ENCODE data around the gene ATG7. TPM values are rescaled to one million over a fixed set of nuclear protein-coding genes. Genes with fewer than 3 reads are reported as not detected.

ATG7 gene
- polyA plus RNA-seq, 1 donor (not counting 4 experiments of a cell fraction or from before 2014, with no cell fraction given) = 27.9 TPM

GRCh38 chr3:11367143-11367693 lies 95.0 kb downstream of the ATG7 start:
- FAIRE-seq = no peak
- no peak for DNase-seq (ENCODE audit: low read depth, low spot score)
- Histone ChIP-seq H3K9me3 (ENCODE audit: control insufficient read depth, low read depth, low read length) (no peaks in the 10 kb centered on the region), H3K4me3 (ENCODE audit: control insufficient read depth in 2 of 3, extremely low read depth in 1 of 3, insufficient read depth in 2 of 3, low read depth in 1 of 3, low read length in 3 of 3) (no peak overlapping the region), H3K27me3 (ENCODE audit: control insufficient read depth, extremely low read depth, insufficient read depth, low read length) (no peaks in the 10 kb centered on the region), H3K9ac (ENCODE audit: control insufficient read depth, extremely low read depth, insufficient read depth, low read length) (no peak overlapping the region), H3K27ac (ENCODE audit: control insufficient read depth, insufficient read depth, low read length) (no peak overlapping the region), H3K79me2 (ENCODE audit: control insufficient read depth, insufficient read depth, low read length) (no peaks in the 10 kb centered on the region), H3K9me1 (ENCODE audit: control insufficient read depth, extremely low read depth, insufficient read depth, low read length) (no peaks in the 10 kb centered on the region), H2AFZ (ENCODE audit: control insufficient read depth, low read length) (no peak overlapping the region), H3K4me2 (ENCODE audit: control insufficient read depth, extremely low read depth, insufficient read depth, low read depth, low read length) (no peak overlapping the region), H4K20me1 (ENCODE audit: control insufficient read depth, extremely low read depth, insufficient read depth, low read length) (no peaks in the 10 kb centered on the region), H3K4me1 (ENCODE audit: control insufficient read depth, extremely low read depth, insufficient read depth, low read length) (no peaks in the 10 kb centered on the region), H3K36me3 (ENCODE audit: control insufficient read depth in 2 of 2, extremely low read depth in 1 of 2, insufficient read depth in 2 of 2, low read length in 2 of 2) (peaks cover 11 to 15% of the 10 kb centered on the region in 2 experiments)
- dilution Hi-C loops (cut with MboI; ENCODE audit: extremely low pct_ligation_motif_present, low sequenced_read_pairs) = no loop called here
- TF ChIP-seq EZH2 (IDR thresholded peaks at IDR 0.05; ENCODE audit: low read length) = no peak
- TF ChIP-seq, protein P1, sequence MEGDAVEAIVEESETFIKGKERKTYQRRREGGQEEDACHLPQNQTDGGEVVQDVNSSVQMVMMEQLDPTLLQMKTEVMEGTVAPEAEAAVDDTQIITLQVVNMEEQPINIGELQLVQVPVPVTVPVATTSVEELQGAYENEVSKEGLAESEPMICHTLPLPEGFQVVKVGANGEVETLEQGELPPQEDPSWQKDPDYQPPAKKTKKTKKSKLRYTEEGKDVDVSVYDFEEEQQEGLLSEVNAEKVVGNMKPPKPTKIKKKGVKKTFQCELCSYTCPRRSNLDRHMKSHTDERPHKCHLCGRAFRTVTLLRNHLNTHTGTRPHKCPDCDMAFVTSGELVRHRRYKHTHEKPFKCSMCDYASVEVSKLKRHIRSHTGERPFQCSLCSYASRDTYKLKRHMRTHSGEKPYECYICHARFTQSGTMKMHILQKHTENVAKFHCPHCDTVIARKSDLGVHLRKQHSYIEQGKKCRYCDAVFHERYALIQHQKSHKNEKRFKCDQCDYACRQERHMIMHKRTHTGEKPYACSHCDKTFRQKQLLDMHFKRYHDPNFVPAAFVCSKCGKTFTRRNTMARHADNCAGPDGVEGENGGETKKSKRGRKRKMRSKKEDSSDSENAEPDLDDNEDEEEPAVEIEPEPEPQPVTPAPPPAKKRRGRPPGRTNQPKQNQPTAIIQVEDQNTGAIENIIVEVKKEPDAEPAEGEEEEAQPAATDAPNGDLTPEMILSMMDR (optimal IDR thresholded peaks at IDR 0.05 in 1 of 3, IDR thresholded peaks at IDR 0.05 in 1 of 3, conservative IDR thresholded peaks at IDR 0.05 in 1 of 3; ENCODE audit: extremely low read depth in 1 of 3, insufficient read depth in 2 of 3, low read length in 3 of 3) = no peak

DNA sequence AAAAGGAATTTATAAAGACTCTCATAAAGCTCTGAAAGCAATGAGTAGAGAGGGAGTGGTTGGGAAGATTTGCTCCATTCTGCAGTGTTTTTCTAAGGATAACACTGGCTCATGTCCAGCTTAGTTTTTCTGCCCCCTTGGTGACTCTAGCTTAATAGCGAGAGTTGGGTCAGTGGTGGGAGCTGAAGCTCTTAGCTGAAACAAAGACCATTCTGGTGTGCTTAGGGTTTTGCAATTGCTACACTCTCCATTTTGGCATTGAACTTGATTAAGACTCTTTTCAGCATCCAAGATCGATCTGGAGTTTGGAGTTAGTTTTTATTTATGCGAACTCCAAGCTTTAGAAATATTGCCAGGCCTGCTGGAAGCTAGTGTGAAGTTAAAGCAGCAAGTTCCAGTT lies 98.0 kb downstream of the ATG7 start:
- dilution Hi-C loops (cut with MboI; ENCODE audit: extremely low pct_ligation_motif_present, low sequenced_read_pairs) = no loop called here
- Histone ChIP-seq H4K20me1 (ENCODE audit: control insufficient read depth, extremely low read depth, insufficient read depth, low read length) (no peaks in the 10 kb centered on the region), H3K4me2 (ENCODE audit: control insufficient read depth, extremely low read depth, insufficient read depth, low read depth, low read length) (no peak overlapping the region), H3K27me3 (ENCODE audit: control insufficient read depth, extremely low read depth, insufficient read depth, low read length) (no peaks in the 10 kb centered on the region), H3K4me1 (ENCODE audit: control insufficient read depth, extremely low read depth, insufficient read depth, low read length) (no peaks in the 10 kb centered on the region), H3K4me3 (ENCODE audit: control insufficient read depth in 2 of 3, extremely low read depth in 1 of 3, insufficient read depth in 2 of 3, low read depth in 1 of 3, low read length in 3 of 3) (no peak overlapping the region), H3K79me2 (ENCODE audit: control insufficient read depth, insufficient read depth, low read length) (no peaks in the 10 kb centered on the region), H3K36me3 (ENCODE audit: control insufficient read depth in 2 of 2, extremely low read depth in 1 of 2, insufficient read depth in 2 of 2, low read length in 2 of 2) (peaks cover 1 to 7% of the 10 kb centered on the region in 2 experiments), H2AFZ (ENCODE audit: control insufficient read depth, low read length) (no peak overlapping the region), H3K9ac (ENCODE audit: control insufficient read depth, extremely low read depth, insufficient read depth, low read length) (no peak overlapping the region), H3K9me3 (ENCODE audit: control insufficient read depth, low read depth, low read length) (no peaks in the 10 kb centered on the region), H3K9me1 (ENCODE audit: control insufficient read depth, extremely low read depth, insufficient read depth, low read length) (no peaks in the 10 kb centered on the region), H3K27ac (ENCODE audit: control insufficient read depth, insufficient read depth, low read length) (no peak overlapping the region)
- FAIRE-seq (no peak), DNase-seq (ENCODE audit: low read depth, low spot score) (no peak)
- TF ChIP-seq, protein P1 (optimal IDR thresholded peaks at IDR 0.05 in 1 of 3, IDR thresholded peaks at IDR 0.05 in 1 of 3, conservative IDR thresholded peaks at IDR 0.05 in 1 of 3; ENCODE audit: extremely low read depth in 1 of 3, insufficient read depth in 2 of 3, low read length in 3 of 3) = no peak
- no peak for TF ChIP-seq EZH2 (IDR thresholded peaks at IDR 0.05; ENCODE audit: low read length)

Measured in keratinocyte (primary cell).